HepG2 (cell line): ENCODE results near the gene SRBD1. TPM values are rescaled to one million over a fixed set of nuclear protein-coding genes. Genes with fewer than 3 reads are reported as not detected.

Experiments
- E2F1 ChIP-seq: sonication (generic); formaldehyde crosslinking; IDR thresholded peaks from 2 replicates; pipeline ENCODE4 v1.5.0; 2020; ENCODE audit warnings: missing genetic modification reagents
- KDM2A ChIP-seq: sonication (generic); formaldehyde crosslinking; IDR thresholded peaks from 2 replicates; pipeline ENCODE4 v1.4.0; 2020; ENCODE audit warnings: low read depth, missing genetic modification reagents, borderline replicate concordance
- KDM5A ChIP-seq: fragments of 200-600 bp; sonication (generic); IDR thresholded peaks from 2 replicates; pipeline ENCODE4 v1.7.0; 2018; ENCODE audit warnings: antibody characterized with exemption, mild to moderate bottlenecking, low read length, borderline replicate concordance
- KLF15 ChIP-seq: sonication (generic); formaldehyde crosslinking; IDR thresholded peaks from 2 replicates; pipeline ENCODE4 v1.8.1; 2023; ENCODE audit warnings: borderline replicate concordance, mild to moderate bottlenecking, inconsistent platforms, missing genetic modification reagents, mixed read lengths
- MED13 ChIP-seq: sonication (generic); formaldehyde crosslinking; IDR thresholded peaks from 2 replicates; pipeline ENCODE4 v1.5.0; 2020; ENCODE audit warnings: missing genetic modification reagents
- MIER2 ChIP-seq: IDR thresholded peaks from 2 replicates; pipeline ENCODE4 v1.6.1; 2016; ENCODE audit warnings: missing biosample characterization, missing genetic modification reagents
- MTF2 ChIP-seq: sonication (generic); formaldehyde crosslinking; IDR thresholded peaks from 2 replicates; pipeline ENCODE4 v1.5.0; 2020; ENCODE audit warnings: missing genetic modification reagents, borderline replicate concordance
- PAF1 ChIP-seq: IDR thresholded peaks from 2 replicates; pipeline ENCODE4 v1.6.1; 2016; ENCODE audit warnings: missing genetic modification reagents, missing compliant biosample characterization
- PHF21A ChIP-seq: sonication (generic); formaldehyde crosslinking; IDR thresholded peaks from 2 replicates; pipeline ENCODE4 v1.5.0; 2020; ENCODE audit warnings: mild to moderate bottlenecking, missing genetic modification reagents
- POLR2AphosphoS5 ChIP-seq: IDR thresholded peaks from 2 replicates; pipeline ENCODE4 v1.6.1; 2012; ENCODE audit warnings: low read depth, low read length
- REL ChIP-seq: sonication (generic); formaldehyde crosslinking; conservative IDR thresholded peaks from 2 replicates; pipeline ENCODE4 v1.8.0; 2022; ENCODE audit warnings: mild to moderate bottlenecking, missing genetic modification reagents, moderate library complexity
- SETDB1 ChIP-seq: sonication (generic); formaldehyde crosslinking; IDR thresholded peaks from 2 replicates; pipeline ENCODE4 v1.5.1; 2020; ENCODE audit warnings: missing genetic modification reagents, mild to moderate bottlenecking, borderline replicate concordance
- SIN3B ChIP-seq: fragments of 150-350 bp; IDR thresholded peaks from 2 replicates; pipeline ENCODE4 v1.6.1; 2014; ENCODE audit warnings: low read length
- SUZ12 ChIP-seq: fragments of 150-350 bp; IDR thresholded peaks from 2 replicates; pipeline ENCODE4 v1.6.1; 2014; ENCODE audit warnings: low read depth, low read length
- TEF ChIP-seq: sonication (generic); formaldehyde crosslinking; IDR thresholded peaks from 2 replicates; pipeline ENCODE4 v1.5.0; 2020; ENCODE audit warnings: missing genetic modification reagents
- XRCC5 ChIP-seq: fragments of 200-400 bp; formaldehyde crosslinking; optimal IDR thresholded peaks from 2 replicates; pipeline ENCODE3; 2017; ENCODE audit warnings: mild to moderate bottlenecking, low read length
- ZBTB25 ChIP-seq: IDR thresholded peaks from 2 replicates; pipeline ENCODE4 v1.6.1; 2018; ENCODE audit warnings: missing genetic modification reagents
- ZBTB42 ChIP-seq: sonication (generic); formaldehyde crosslinking; IDR thresholded peaks from 2 replicates; pipeline ENCODE4 v1.5.0; 2020; ENCODE audit warnings: mild to moderate bottlenecking, missing genetic modification reagents
- ZNF20 ChIP-seq: sonication (generic); formaldehyde crosslinking; IDR thresholded peaks from 2 replicates; pipeline ENCODE4 v1.4.0; 2020; ENCODE audit warnings: mild to moderate bottlenecking, moderate library complexity, missing genetic modification reagents
- ZNF234 ChIP-seq: sonication (generic); formaldehyde crosslinking; conservative IDR thresholded peaks from 2 replicates; pipeline ENCODE4 v1.5.1; 2020; ENCODE audit warnings: mild to moderate bottlenecking, missing genetic modification reagents
- ZNF282 ChIP-seq: fragments of 450-650 bp; IDR thresholded peaks from 2 replicates; pipeline ENCODE4 v1.6.1; 2018; ENCODE audit not compliant: partially characterized antibody
- ZNF460 ChIP-seq: sonication (generic); formaldehyde crosslinking; IDR thresholded peaks from 2 replicates; pipeline ENCODE4 v1.5.1; 2020; ENCODE audit warnings: missing genetic modification reagents, mild to moderate bottlenecking, borderline replicate concordance
- ZNF503 ChIP-seq: sonication (generic); formaldehyde crosslinking; IDR thresholded peaks from 2 replicates; pipeline ENCODE4 v1.4.0; 2020; ENCODE audit warnings: missing genetic modification reagents
- ZNF510 ChIP-seq: sonication (generic); formaldehyde crosslinking; IDR thresholded peaks from 2 replicates; pipeline ENCODE4 v1.4.0; 2020; ENCODE audit warnings: low read depth, mild to moderate bottlenecking, missing genetic modification reagents
- ZNF577 ChIP-seq: sonication (generic); formaldehyde crosslinking; IDR thresholded peaks from 2 replicates; pipeline ENCODE4 v1.4.0; 2020; ENCODE audit warnings: mild to moderate bottlenecking, low read depth, missing genetic modification reagents, borderline replicate concordance
- ZSCAN31 ChIP-seq: sonication (generic); formaldehyde crosslinking; IDR thresholded peaks from 2 replicates; pipeline ENCODE4 v1.5.0; 2020; ENCODE audit warnings: low read depth, mild to moderate bottlenecking, missing genetic modification reagents
- polyA plus RNA-seq, 8 experiments: library from polyadenylated mRNA; depleted of rRNA in 3 of 8; stranded (reverse) in 7 of 8; unstranded in 1 of 8; fragments of >200 nt; fragmentation: Illumina TruSeq in 4 of 8; extraction: Trizol in 4 of 8; gene quantifications; 2 replicates each; pipeline versions ENCODE4 v1.2.1 to v1.2.3, GENCODE V29; 2011 to 2016; ENCODE audit warnings: low read depth in 4 of 8, missing spikeins in 1 of 8, mixed read lengths in 1 of 8; ENCODE audit not compliant: insufficient read depth in 1 of 8
- total RNA-seq, 5 experiments: library from RNA; depleted of rRNA; stranded (reverse); fragments of >200 nt; fragmentation: Illumina TruSeq; extraction: Trizol; gene quantifications; 2 replicates each; pipeline ENCODE4 v1.2.3, GENCODE V29; 2016; ENCODE audit warnings: low read depth in 1 of 5

SRBD1 gene
- total and polyA plus RNA-seq, 2 of the 13 experiments (the other 11 are each of a cell fraction or from before 2014, with no cell fraction given) = 3.2 to 23.9 TPM

- TF ChIP-seq E2F1 (CRISPR knock-in tag) (no peak), ZBTB42 (CRISPR knock-in tag) (no peak), TEF (CRISPR knock-in tag) (peak; percentile 67; the same call in 1 of the 2 replicates), MTF2 (CRISPR knock-in tag) (no peak), KDM2A (CRISPR knock-in tag) (peak; percentile 94), REL (CRISPR knock-in tag) (peak; percentile 82), SIN3B (no peak), ZNF282 (no peak), SUZ12 (no peak), ZSCAN31 (CRISPR knock-in tag) (peak; percentile 44; the same call in 1 of the 2 replicates), MED13 (CRISPR knock-in tag) (no peak), PAF1 (CRISPR knock-in tag) (no peak), SETDB1 (CRISPR knock-in tag) (no peak), ZNF20 (CRISPR knock-in tag) (no peak), XRCC5 (peak; percentile 98), KLF15 (CRISPR knock-in tag) (no peak), ZNF503 (CRISPR knock-in tag) (peak; percentile 57; the same call in 1 of the 2 replicates), ZNF460 (no peak), MIER2 (CRISPR knock-in tag) (0 out of 2 replicates have a peak, but pooled peaks have one; percentile 25), KDM5A (peak; percentile 68; the same call in 1 of the 2 replicates), ZNF577 (CRISPR knock-in tag) (no peak), ZNF234 (CRISPR knock-in tag) (no peak), ZBTB25 (CRISPR knock-in tag) (peak; percentile 83), ZNF510 (peak; percentile 74; the same call in 1 of the 2 replicates), PHF21A (CRISPR knock-in tag) (peak; percentile 83), POLR2AphosphoS5 (peak; percentile 26; the same call in 1 of the 2 replicates)
These were observed 39.9 kb upstream of the SRBD1 start (continued) for GRCh38 chr2:45650851-45651414.
